ENCODE measurements around the gene NRP2.

Gene NRP2, protein sequence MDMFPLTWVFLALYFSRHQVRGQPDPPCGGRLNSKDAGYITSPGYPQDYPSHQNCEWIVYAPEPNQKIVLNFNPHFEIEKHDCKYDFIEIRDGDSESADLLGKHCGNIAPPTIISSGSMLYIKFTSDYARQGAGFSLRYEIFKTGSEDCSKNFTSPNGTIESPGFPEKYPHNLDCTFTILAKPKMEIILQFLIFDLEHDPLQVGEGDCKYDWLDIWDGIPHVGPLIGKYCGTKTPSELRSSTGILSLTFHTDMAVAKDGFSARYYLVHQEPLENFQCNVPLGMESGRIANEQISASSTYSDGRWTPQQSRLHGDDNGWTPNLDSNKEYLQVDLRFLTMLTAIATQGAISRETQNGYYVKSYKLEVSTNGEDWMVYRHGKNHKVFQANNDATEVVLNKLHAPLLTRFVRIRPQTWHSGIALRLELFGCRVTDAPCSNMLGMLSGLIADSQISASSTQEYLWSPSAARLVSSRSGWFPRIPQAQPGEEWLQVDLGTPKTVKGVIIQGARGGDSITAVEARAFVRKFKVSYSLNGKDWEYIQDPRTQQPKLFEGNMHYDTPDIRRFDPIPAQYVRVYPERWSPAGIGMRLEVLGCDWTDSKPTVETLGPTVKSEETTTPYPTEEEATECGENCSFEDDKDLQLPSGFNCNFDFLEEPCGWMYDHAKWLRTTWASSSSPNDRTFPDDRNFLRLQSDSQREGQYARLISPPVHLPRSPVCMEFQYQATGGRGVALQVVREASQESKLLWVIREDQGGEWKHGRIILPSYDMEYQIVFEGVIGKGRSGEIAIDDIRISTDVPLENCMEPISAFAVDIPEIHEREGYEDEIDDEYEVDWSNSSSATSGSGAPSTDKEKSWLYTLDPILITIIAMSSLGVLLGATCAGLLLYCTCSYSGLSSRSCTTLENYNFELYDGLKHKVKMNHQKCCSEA

DNA sequence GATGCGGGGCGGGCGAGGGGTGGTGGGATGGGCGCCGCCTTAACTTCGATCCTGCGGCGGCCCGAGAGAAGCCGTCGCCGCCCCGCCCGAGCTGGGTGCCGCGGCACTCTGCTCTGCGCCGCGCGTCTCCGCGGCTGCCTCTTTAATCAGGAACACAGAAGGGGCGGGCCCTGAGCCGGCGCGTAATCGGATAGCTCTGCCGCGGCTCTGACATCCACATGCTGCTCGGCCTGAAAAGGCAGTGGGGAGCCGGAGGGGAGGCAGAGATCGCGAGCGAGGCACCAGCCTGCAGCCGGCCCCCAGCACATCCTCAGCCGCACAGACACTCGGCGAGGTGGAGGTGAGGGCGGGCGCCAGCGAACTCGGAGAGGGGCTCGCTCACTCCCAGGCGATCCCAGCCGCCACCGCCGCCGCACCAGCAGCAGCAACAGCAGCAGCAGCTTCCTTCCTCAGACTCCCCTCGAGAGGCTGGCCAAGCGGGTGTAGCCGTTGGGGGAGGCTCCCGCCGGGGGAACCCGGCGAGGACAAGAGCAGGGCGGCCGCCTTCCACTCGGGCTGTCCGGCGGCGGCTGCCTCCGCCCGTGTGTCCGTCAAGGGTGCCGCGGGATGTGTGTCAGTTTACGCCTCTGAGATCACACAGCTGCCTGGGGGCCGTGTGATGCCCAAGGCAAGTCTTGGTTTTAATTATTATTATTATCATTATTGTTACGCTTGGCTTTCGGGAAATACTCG is at the start of gene NRP2:
TSS of gene NRP2 (plus strand) at position 263 of the 732 bp plus-strand sequence. CDS start 790 bp downstream, outside the sequence.
- peak; percentile 19 to 43 for DNase-seq

DNA sequence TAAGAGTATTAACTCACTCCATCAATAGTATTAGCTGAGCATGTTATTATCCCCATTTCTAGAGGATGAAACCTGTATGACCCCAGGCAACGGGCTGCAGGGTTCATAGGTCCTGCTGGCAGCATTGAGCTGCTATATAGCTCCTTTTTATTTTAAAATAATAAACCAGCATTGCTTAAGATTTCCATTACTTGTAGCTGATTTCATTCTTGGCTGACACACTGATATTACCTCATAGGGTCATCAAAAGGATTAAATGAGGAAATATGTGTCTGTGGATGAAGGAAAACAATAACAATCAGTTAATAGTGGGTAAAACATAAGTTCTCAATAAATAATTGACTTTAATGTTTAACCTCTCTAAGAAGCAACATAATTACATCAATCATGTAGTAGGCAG is 48.3 kb upstream of the NRP2 start:
- DNase-seq, result no peak

DNA sequence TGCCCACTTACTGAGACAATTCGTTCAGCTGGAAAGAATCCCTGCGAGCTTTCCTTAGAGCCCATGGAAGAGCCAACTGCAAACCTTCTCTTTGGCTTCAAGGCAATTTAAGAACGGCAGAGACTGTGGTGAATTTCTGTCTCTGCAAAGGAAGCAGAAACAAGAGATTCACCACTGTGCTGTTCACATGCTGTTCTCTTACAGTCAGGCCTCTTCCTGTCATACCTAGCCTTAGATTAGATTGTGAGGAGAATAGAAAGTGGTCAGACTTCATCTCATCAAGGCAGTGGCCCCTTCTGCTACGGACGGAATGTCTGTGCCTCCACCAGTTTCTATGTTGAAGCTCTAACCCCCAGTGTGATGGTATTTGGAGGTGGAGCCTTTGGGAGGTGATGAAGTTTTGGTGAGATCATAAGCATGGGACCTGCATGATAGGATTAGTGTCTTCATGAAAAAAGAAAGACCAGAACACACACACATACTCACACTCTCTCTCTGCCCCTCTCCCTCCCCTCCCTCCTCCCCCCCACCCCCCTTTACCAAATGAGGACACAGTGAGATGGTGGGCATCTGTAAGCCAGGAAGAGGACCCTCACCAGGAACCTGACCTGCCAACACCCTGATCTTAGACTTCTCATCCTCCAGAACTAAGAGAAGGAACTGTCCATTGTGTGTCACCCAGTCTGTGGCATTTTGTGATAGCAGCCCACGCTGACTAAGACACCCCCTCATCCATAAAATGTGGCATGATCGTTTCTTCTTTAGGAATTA is 45.6 kb upstream of the NRP2 start:
- DNase-seq, result no peak

DNA sequence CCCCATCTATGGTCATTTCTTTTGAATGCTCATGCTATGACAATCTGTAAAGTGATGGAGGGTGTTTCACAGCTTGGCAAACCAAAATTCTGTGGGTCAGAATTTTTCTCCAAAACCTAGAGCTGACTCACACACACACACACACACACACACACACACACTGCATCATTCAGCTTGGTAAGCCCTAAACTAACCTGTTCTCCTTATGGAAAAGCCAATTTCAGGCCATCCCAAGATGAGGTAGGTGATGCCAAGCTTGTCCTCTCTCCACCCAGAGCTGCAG is 45.0 kb upstream of the NRP2 start:
- no peak for DNase-seq

DNA sequence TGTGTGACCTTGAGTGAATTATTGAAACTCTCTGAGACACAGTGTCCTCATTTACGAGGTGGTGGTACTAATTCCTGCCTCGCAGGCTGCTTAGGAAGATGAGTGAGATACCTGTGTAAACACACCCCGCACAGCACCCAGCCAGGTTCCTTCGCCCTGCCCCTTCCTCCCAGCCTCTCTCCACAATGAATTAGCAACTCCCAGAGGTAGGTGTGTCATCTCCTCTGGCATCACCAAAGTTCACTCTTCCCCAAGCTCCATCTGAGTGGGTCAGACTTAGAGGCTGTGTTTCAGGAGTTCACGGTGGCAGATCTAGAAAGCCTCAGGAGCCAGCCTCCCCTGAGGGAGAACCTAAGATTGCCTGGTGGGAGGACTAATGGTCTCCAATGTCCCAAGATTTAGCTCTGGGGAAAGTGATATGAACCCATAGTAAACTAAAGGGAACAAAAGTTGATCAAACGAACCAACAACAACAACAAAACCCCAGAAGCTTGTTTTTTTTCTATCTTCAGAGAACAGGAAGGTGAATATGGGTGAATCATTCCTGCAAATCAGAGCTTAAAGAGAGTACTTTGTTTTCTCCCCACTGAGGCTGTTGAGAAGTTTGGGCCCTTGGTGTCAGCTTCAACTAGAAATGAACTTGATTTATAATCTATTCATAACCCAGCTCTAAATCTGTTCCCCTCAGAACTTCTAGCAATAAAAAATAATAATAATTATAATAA is 44.4 kb upstream of the NRP2 start:
- DNase-seq, result no peak

DNA sequence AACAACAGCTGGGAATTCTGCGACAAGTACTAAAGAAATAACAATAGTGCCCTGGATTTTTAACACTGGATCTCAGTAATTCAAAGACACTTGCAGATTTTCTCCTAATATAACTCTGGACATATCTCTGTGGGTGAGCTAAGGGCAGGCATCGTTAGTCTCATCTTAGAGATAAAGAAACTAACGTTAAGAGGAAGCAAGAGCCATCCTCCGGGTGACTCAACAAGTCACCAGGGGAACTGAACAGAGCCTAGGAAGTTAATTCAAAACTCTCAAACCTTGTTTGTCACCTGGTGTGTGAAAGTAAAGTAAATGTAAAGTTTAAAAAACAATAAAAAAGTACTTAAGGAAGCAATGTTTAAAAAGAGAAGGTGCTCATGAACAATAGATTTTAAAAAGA is 41.6 kb upstream of the NRP2 start:
- DNase-seq, result no peak

DNA sequence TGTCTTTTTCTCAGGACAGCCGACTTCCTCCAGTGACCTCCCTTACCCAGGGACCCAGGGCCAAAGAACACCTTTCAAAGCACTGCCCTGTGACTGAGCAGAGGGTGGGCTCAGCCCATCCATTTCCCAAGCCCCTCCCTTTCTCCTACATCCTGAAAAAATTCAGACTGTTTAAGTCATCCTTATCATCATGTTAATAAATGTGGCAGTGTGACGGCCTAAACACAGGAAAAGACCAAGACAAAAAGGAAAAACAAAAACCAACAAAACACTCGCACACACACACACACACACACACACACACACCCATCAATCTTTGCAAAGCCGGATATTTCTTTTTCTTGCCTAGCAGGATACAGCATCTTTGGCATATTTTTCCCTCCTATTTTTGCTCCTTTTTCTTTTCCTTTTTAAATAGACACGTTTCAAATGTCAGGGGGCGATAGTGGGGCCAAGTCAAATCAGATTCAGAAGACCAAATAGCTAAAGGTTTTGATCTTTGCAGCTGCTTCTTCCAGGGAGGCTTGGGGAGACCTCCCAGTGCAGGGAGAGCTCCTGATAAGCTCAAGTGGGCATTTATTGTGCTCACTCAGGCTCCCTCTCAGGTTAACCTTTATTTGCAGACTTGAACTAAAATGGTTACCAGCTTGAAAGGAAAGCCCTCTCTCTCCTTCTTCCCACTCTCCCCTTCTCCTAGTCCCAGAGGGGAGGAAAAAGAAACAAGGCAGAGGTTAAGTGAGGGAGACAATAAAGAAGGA is 39.5 kb upstream of the NRP2 start:
- no peak for DNase-seq

DNA sequence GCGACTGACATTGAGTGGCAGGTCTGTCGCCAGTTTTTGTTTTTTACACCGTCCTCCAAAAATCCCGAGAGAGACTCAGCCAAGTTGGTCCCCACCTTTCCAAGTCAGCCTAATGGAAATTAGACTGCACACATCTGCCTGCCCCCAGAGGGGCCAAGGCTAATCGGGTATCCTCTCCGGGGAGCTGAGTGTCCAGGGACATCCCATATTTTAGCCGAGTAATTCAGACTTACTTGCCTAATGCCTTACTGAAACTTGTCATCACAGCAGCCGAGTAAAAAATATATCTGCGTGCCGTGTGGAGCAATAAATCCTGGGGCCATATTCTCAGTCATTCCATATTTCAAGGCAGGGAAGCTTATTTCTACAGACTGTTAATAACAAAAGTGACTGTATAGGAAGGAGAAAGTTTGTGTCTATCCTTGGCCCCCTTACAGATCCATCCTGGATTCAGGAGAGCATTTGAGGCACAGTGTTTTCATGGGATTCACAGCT is 38.9 kb upstream of the NRP2 start:
- DNase-seq, result no peak

DNA sequence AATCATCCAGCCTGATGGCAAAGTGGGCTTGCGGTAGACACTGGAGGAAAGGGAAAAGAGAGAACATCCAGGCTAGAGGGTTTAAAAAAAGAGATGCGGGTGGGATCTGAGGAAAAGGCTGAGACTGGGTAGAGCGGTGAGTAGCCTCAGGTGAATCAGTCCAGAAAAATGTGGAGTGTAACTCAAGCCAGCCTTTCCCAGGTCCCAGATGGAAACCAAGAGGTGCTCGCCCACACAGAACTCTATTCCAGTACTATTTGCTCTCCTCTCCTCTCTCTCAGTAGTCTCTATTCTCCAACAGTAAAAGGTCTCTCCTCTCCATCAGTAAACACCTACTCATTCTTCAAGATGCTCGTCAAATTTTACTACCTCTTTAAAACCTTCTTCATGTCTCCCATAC is 38.3 kb upstream of the NRP2 start:
- no peak for DNase-seq

DNA sequence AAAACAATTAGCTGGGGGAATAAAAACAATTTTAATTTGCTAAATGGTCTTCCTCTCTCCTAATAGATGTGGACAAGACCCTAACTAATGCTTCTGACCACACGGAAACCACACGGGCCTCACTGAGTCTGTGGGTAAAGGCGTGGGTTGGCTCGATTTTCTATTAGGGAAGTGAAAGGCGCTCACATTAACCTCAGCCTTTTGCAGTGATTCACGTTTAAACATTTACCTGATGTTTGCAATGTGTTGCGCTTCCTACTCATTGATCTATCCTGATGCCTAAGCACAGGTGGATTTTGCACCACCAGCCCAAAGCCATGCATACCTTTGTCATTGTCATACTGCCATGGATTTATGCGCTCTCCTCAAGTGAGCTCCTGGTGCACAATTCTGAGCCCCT is 35.6 kb upstream of the NRP2 start:
- no peak for DNase-seq

DNA sequence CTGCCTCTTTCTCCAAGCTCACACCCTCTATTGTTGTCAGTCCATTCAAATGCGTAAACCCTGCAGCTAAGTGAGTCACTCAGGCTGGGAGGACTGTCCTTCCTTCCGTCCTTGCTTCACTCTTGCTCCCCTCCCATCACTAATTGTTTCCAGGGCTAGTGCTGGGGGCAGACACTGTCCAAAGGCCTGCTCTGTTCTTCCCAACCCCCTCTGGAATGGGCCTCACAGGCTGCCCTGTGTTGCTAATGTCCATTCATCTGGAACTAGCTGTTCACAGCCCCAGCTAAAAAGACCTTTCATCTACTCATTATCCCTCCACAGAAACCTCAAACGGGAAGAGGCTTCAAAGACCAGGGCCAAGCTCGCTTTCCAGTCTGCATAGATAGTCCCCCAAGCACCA is 31.9 kb upstream of the NRP2 start:
- DNase-seq, result no peak

DNA sequence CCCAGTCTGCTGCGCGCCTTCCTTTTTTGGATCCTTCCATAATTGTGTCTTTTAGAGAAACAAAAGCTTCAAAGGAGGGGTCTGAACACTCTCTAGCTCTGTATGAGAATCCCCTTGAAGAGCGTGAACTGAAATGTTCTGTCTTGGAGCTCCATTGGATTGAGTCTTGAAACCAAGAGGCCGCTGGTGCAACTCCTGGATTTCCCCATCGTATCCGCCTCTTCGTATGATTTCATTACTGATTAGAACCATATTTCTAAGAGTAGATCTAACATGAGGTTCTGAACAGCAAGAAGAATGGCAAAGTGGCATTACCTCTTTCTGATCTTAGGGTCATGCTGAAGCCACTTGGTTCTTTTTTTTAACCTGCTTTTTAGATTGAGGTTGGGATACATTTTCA is 31.4 kb upstream of the NRP2 start:
- DNase-seq, result no peak

DNA sequence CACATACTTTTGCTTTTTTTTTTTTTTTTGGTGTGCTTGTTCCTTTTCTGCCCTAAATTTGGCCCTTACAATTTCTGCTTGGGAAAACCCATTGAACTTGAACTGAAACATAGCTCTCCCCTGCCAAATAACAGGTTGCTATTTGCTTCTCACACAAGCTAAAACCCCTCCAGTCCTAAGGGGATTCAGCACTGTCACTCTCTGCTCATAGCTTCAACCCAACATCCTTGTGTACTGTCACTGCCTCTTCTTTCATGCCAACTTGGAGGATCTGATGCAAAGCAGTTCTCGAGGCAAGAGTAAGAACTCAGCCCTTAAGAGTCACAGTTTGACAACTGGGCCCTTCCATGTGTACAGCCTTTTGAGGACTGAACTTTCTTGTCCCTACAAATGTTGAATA is 30.6 kb upstream of the NRP2 start:
- DNase-seq, result no peak

DNA sequence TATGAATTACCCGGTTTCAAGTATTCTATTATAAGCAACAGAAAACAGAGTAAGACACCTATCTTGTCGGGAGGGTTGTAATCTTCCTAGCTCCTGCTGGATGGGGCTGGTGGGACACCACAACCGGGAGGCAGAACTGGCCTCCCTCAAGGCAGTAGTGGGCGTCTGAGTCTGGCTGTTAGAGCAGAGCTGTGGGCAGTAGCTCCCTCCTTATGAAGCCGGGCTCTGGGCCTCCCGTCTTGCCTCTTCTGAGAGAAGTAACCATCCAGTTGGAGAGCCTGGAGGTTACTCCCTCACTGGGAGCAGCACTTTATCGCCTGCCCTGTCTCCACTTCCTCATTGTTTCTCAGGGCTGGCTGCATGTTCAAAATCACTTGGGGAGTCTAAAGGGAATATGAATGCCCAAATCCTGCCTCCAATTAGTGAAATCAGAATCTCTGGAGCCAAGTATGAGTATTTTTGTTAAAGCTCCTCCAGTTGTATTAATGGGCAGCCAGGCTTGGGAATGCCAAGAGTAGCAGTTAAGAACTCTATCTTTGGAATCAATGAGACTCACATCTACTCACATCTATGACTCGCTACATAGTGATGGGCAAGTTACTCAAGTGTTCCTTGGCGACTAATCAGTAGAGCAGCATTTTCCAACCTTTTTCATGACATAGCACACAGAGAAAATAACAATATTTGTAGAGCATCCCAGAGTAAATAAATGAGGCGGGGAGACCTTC is 27.3 kb upstream of the NRP2 start:
- no peak for DNase-seq

DNA sequence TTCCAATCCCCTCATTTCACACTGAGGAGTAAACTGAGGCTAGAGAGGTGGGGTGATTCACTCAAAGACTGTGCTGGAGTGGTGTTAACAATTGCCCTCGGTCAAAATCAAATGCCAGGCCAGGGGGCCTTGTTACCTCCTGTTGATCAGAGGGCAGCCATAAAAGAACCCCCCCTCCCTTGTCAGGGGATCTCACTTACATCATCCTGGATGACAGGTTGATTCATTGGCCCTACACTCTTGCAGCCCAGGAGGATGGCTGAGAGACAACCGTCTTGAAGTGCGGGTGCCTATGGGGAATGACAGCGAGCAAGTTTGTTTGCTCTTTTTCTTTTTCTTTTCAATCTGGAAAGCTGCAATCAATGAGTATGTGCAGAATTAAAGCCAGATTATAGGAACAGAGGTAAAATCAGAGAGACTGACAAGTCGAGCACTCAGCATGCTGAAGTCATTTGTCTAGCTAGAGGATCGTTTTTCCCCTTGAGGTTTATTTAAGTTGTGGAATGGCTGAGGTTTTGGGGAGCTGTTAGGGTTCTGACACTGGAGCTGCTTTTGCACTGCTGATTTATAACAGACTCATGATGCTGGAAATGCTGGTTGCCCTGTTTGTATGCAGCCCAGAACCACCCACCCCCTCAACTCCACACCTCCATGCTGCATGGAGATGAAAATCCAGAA is 26.4 kb upstream of the NRP2 start:
- DNase-seq, result no peak

DNA sequence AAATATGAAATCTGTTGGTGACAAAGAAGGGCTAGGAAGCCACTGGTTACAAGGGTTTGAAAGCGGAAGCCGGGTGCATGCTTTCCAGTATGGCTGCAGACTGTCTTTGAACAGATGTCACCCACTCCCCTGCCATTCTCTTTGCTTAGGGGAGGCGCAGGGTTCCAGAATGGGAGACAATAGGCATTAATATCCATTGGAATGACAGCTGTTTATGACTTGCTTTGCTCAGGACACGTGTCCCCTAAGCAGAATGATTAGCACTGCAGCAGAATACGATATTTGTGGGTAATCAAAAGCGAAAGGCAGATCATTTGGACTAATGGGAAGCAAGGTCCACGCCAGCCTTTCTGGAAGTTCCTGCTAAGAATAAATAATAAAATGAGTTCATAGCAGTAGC is 25.8 kb upstream of the NRP2 start:
- DNase-seq, result no peak

DNA sequence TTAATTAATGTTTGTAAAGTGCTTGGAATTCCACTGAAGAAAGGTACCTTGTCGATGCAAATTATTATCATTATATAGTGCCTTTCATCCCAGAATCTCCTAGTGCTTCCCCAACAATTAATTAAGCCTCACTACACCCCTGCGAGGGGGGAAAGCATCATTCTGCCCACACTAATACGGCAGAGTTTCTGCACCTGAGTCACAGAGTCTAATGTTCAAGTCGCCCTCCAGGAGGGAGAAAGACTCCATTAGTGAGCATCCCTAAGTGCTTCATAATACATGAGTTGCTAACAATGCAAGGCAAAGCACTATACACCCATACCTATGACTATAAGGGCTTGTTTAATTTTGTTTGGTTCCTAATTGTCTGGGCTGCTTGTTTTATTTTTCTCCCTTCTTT is 25.4 kb upstream of the NRP2 start:
- no peak for DNase-seq

DNA sequence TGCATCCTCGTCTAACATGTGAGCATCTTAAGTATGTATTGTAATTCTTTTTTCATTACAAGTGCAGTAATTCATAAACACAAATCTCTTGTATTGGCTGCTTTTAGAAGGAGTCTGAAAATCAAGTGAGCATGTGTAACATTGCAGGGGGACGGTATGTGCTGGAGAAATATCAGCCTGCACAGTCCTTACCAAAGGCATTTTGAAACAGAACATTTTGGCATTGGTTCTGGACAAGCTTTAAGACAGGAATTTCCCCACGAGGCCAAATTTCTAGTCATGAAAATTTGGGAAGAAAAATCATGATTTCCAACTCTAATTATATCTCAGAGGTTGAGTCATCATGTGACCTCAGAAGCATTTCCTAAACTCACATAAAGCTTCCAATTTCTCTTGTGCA is 24.7 kb upstream of the NRP2 start:
- no peak for DNase-seq

DNA sequence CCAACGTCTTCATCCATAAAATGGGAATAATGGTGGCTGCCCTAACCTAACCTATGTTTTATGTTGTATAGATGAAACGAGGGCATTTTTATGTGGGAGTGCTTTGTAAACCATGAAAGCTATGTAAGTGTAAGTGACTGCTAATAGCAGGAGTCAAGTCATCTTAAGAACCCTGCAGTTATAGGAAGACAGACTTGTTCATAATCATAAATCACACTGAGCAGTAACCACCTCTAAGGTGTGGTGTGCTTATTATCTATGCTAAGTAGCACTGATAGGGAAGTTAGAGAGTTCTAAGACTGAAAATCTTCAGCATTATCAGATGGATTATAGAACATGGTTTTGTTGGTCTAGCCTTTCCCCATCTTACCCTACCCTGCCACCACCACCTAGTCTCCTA is 24.2 kb upstream of the NRP2 start:
- DNase-seq, result no peak

DNA sequence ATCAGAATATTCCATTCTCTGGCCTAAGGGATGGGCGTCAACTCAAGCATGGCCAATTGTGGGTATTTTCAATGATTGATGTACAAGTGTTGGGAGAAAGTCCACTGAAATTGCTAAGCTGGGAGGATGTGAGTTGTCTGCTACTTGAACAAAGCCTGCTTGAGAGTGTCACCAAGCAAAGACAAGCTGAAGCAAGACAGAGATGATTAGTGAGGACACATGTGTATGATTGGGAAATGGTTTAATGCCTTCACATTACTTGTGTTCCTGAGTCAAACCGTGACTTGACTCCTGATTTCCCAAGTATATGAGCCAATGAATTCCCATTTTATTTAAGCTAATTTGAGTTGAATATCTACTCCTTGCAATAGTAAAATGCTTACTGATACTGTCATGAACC is 23.7 kb upstream of the NRP2 start:
- DNase-seq, result no peak

Measured in activated CD4-positive, alpha-beta T cell treated with anti-CD3 and anti-CD28 coated beads for 4 hours (primary cell).